Right lobe of liver (tissue), 6 donors: ENCODE measurements around the gene BMP2. TPM values are rescaled to one million over a fixed set of nuclear protein-coding genes. Genes with fewer than 3 reads are reported as not detected.

Experiments used
- ATAC-seq, 4 donors: fragments of 200-7000 bp; cut with Tn5 transposase; one replicate each; pipeline ENCODE4 v1.9.1; 2020; ENCODE audit warnings: mild to moderate bottlenecking in 4 of 4, moderate library complexity in 4 of 4
- DNase-seq, 3 donors: peaks; one replicate each; pipeline ENCODE4 v3.0.0-alpha.2; 2020
- H3K27ac ChIP-seq, 3 donors: fragments of 200-600 bp; one replicate each; pipeline ENCODE4 v1.8.0; 2022
- H3K27me3 ChIP-seq, 2 donors: fragments of 200-600 bp; one replicate each; pipeline ENCODE4 v1.8.0; 2022
- H3K36me3 ChIP-seq, 4 donors: fragments of 200-600 bp; sonication (generic) in 1 of 4; one replicate each; pipeline versions ENCODE4 v1.5.1 to v1.8.0; 2017 to 2022; ENCODE audit warnings: control low read depth in 1 of 4
- H3K4me1 ChIP-seq, 4 donors: fragments of 200-600 bp; sonication (generic) in 1 of 4; one replicate each; pipeline versions ENCODE4 v1.5.1 to v1.8.0; 2017 to 2022; ENCODE audit warnings: control low read depth in 1 of 4
- H3K4me3 ChIP-seq, 3 donors: fragments of 200-600 bp; one replicate each; pipeline ENCODE4 v1.8.0; 2022
- H3K9me3 ChIP-seq, 4 donors: fragments of 200-600 bp; sonication (generic) in 1 of 4; one replicate each; pipeline versions ENCODE4 v1.5.1 to v1.8.0; 2017 to 2022; ENCODE audit warnings: control low read depth in 1 of 4
- CTCF ChIP-seq, 4 donors: fragments of 200-600 bp in 3 of 4; fragments of 450-650 bp in 1 of 4; IDR thresholded peaks; one replicate each; pipeline versions ENCODE4 v1.5.1 to v1.8.0; 2016 to 2022; ENCODE audit warnings: antibody characterized with exemption in 4 of 4, mild to moderate bottlenecking in 2 of 4
- POLR2A ChIP-seq: fragments of 450-650 bp; IDR thresholded peaks from one replicate; pipeline ENCODE4 v1.6.1; 2017; ENCODE audit warnings: antibody characterized with exemption, mild to moderate bottlenecking
- WGBS: methylation state at CpG from one replicate; pipeline ENCODE4 v1.1.6; 2018; ENCODE audit warnings: low coverage, low lambda C conversion rate; ENCODE audit not compliant: insufficient coverage; ENCODE audit errors: missing lambda C conversion rate; 5-methylcytosine and 5-hydroxymethylcytosine counted together
- intact Hi-C, 2 donors: fragments of 100-400 bp; cut with DNase I; formaldehyde crosslinking; loops; one replicate each; pipeline versions ENCODE4 v1.11.2 to v1.14.1; 2022
- total RNA-seq, 6 experiments: library from RNA; depleted of rRNA in 2 of 6; stranded (reverse); fragments of >200 nt in 2 of 6; fragmentation: NEBNext Ultra II Directional in 3 of 6; extraction: Animal tissue kit (Norgen Biotek cat#: 25700) in 3 of 6; gene quantifications; one replicate each; pipeline versions ENCODE4 v1.1.0 to v1.2.4, GENCODE V29; 2016 to 2023
- donor health status: DM: no; HTN: yes; CAD: no.
- donor health status: DM: no; HTN: no; CAD: no.
- donor health status: DM: no; HTN: no; CAD: no.
- donor health status: DM: no; HTN: yes; CAD: no.
- donor health status: DM: no; HTN: yes; CAD: no.

Gene BMP2
- total RNA-seq, 6 experiments from 2014 or later: 1.4 to 9.3 (median 4.9) TPM

DNA sequence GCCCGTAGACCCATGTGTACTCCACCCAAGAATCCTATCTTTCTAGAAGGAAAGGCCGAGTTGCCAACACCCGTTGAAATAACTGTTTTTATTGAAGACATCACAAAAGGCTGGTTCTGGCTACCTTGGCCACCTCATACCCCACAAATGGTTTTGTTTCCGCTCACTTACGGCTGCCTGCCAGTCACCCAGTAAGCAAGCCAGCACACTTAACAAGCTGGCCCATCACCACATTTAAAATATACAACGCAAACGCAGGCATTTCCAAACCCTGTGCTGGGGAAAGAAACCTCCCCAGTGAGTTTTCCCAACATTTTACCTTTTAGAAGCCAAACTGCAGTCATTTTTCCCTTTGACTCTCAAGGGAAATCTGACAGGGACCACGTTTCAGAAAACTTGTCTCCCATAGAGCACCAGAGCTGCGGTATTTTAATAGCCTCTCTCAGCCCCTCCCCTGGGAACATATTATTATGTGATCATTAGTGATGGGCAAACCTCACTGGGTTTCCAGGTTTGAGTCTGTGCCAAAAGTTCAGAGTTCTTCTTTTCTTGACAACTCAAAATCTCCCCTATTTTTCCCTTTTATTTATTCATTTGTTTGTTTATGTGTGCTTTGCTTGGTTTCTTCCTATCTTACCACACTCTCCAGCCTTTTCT, 36.7 kb upstream of the BMP2 start:
- H3K4me1 ChIP-seq: peaks cover 0 to 9% (median 4%) of the 10 kb centered on the region in 4 donors
- no peaks in the 10 kb centered on the region for H3K27me3 ChIP-seq
- TF ChIP-seq POLR2A: no peak
- TF ChIP-seq CTCF (IDR thresholded peaks at IDR 0.05): no peak
- no peak overlapping the region for H3K4me3 ChIP-seq
- peak; percentile 17 to 58 (median 34) for ATAC-seq
- DNase-seq: no peak
- WGBS: 74% methylated on average over 9 of the region's 9 CpGs
- H3K36me3 ChIP-seq: no peaks in the 10 kb centered on the region
- intact Hi-C loops: no loop called here
- H3K9me3 ChIP-seq: no peaks in the 10 kb centered on the region
- peak overlapping the region in 1 of 3 donors; percentile 0 for H3K27ac ChIP-seq

DNA sequence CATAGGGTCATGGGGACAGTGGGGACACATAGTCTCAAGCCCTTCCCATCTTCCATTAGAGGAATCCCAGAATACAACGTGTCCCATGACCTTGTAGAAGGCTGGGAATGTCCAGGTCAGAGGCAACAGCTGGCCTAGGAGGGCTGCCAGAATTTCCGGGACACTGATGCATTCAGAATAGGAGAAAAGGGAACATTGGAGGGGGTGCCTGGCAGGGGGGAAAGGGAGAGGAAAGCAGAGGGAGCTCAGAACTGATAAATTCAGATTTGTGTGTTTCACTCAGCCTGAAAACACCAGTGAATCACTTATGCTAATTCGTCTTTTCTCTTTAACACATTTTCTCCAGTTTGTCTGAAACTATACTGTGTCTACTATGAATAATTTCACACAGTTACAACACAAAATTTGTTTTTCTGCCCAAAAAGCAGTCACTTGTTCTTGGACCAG, 35.5 kb upstream of the BMP2 start:
- Histone ChIP-seq H3K27ac (peak overlapping the region in 1 of 3 donors; percentile 52), H3K9me3 (no peaks in the 10 kb centered on the region), H3K27me3 (no peaks in the 10 kb centered on the region), H3K4me1 (peaks cover 0 to 9% (median 4%) of the 10 kb centered on the region in 4 donors), H3K4me3 (no peak overlapping the region), H3K36me3 (no peaks in the 10 kb centered on the region)
- TF ChIP-seq POLR2A: no peak
- no peak for TF ChIP-seq CTCF (IDR thresholded peaks at IDR 0.05)
- intact Hi-C loops: no loop called here
- WGBS: 46% methylated on average over 3 of the region's 3 CpGs
- ATAC-seq: peak; percentile 72 to 80 (median 76)
- peak; percentile 36 to 64 (median 59) for DNase-seq

- Histone ChIP-seq H3K4me3 (no peak overlapping the region), H3K36me3 (no peaks in the 10 kb centered on the region), H3K27ac (no peak overlapping the region), H3K4me1 (peaks cover 0 to 9% (median 4%) of the 10 kb centered on the region in 4 donors), H3K27me3 (no peaks in the 10 kb centered on the region), H3K9me3 (no peaks in the 10 kb centered on the region)
- DNase-seq (no peak), ATAC-seq (no peak)
- TF ChIP-seq POLR2A (no peak), CTCF (IDR thresholded peaks at IDR 0.05) (no peak)
- intact Hi-C loops: no loop called here
- 94% methylated on average over 6 of the region's 6 CpGs for WGBS
Observed at GRCh38 chr20:6732851-6733250, 34.6 kb upstream of the BMP2 start.

- H3K36me3 ChIP-seq: no peaks in the 10 kb centered on the region
- peaks cover 0 to 10% (median 4%) of the 10 kb centered on the region in 4 donors for H3K4me1 ChIP-seq
- 88% methylated on average over 1 of the region's 1 CpG for WGBS
- no peaks in the 10 kb centered on the region for H3K9me3 ChIP-seq
- ATAC-seq (no peak), DNase-seq (no peak)
- TF ChIP-seq CTCF (IDR thresholded peaks at IDR 0.05): no peak
- TF ChIP-seq POLR2A: no peak
- H3K27me3 ChIP-seq: no peaks in the 10 kb centered on the region
- no peak overlapping the region for H3K4me3 ChIP-seq
- intact Hi-C loops: no loop called here
- H3K27ac ChIP-seq: no peak overlapping the region
Observed at GRCh38 chr20:6733965-6734364, 33.5 kb upstream of the BMP2 start.
